Activated naive CD4-positive, alpha-beta T cell treated with Interleukin-2 at 50 U/mL for 16 hours (primary cell): Measurements from ENCODE around the gene MMAB.

Source experiments
- DNase-seq: peaks from one replicate; pipeline ENCODE4 v3.0.0-alpha.2; 2020

The MMAB gene

GRCh38 chr12:109581856-109582255, 8.6 kb upstream of the MMAB start:
- DNase-seq = no peak

- DNase-seq = no peak
Measured at GRCh38 chr12:109581334-109581691, 8.0 kb upstream of the MMAB start.

GRCh38 chr12:109580684-109581333, 7.5 kb upstream of the MMAB start:
- no peak for DNase-seq

- no peak for DNase-seq
Measured at GRCh38 chr12:109580272-109580671, 7.0 kb upstream of the MMAB start.

GRCh38 chr12:109579639-109580038, 6.3 kb upstream of the MMAB start:
- DNase-seq = no peak

GRCh38 chr12:109578330-109578927, 5.1 kb upstream of the MMAB start:
- DNase-seq = no peak

GRCh38 chr12:109577311-109577710, 4.0 kb upstream of the MMAB start:
- DNase-seq = no peak

GRCh38 chr12:109575683-109576082, 2.4 kb upstream of the MMAB start:
- no peak for DNase-seq

- DNase-seq = no peak
Measured at GRCh38 chr12:109573914-109574244, 575 bp upstream of the MMAB start.

GRCh38 chr12:109572506-109572845, 828 bp downstream of the MMAB start:
- no peak for DNase-seq

GRCh38 chr12:109571773-109572505, 1.4 kb downstream of the MMAB start:
- no peak for DNase-seq

GRCh38 chr12:109568486-109568885, 4.8 kb downstream of the MMAB start:
- DNase-seq = no peak

GRCh38 chr12:109567967-109568366, 5.3 kb downstream of the MMAB start:
- DNase-seq = no peak

- DNase-seq = no peak
Measured at GRCh38 chr12:109567296-109567695, 6.0 kb downstream of the MMAB start.

- no peak for DNase-seq
Measured at GRCh38 chr12:109566424-109566823, 6.9 kb downstream of the MMAB start.

GRCh38 chr12:109563291-109564284, 9.7 kb downstream of the MMAB start:
- no peak for DNase-seq

GRCh38 chr12:109562871-109563270, 10.4 kb downstream of the MMAB start:
- DNase-seq = no peak

- no peak for DNase-seq
Measured at GRCh38 chr12:109561711-109562030, 11.6 kb downstream of the MMAB start.

GRCh38 chr12:109560867-109561710, 12.2 kb downstream of the MMAB start:
- no peak for DNase-seq

GRCh38 chr12:109559601-109560000, 13.7 kb downstream of the MMAB start:
- no peak for DNase-seq

GRCh38 chr12:109559200-109559505, 14.2 kb downstream of the MMAB start:
- no peak for DNase-seq

GRCh38 chr12:109558374-109559199, 14.7 kb downstream of the MMAB start:
- no peak for DNase-seq
